ENCODE results near the gene EFS.
"Not testable (repeated sequence)": the region's sequence is repeated elsewhere in the genome, so short reads cannot be mapped to it uniquely, and the experiment has no call there.

GRCh38 chr14:23325746-23326145 is 39.2 kb downstream of the EFS start:
- TF ChIP-seq POLR2A, CTCF, POLR2AphosphoS5, EP300 (IDR thresholded peaks at IDR 0.05): not testable (repeated sequence)

All from suprapubic skin (tissue), 4 donors.